HG03457 (cell line): ENCODE data around the gene PPARA.

Source experiments
- ATAC-seq: cut with Tn5 transposase; IDR thresholded peaks from one replicate; pipeline ENCODE4 v1.9.1; 2021; ENCODE audit warnings: moderate number of reproducible peaks; ENCODE audit not compliant: unreplicated experiment

The PPARA gene

GRCh38 chr22:46142548-46143490 lies 7.5 kb upstream of the PPARA start:
- no peak for ATAC-seq

DNA sequence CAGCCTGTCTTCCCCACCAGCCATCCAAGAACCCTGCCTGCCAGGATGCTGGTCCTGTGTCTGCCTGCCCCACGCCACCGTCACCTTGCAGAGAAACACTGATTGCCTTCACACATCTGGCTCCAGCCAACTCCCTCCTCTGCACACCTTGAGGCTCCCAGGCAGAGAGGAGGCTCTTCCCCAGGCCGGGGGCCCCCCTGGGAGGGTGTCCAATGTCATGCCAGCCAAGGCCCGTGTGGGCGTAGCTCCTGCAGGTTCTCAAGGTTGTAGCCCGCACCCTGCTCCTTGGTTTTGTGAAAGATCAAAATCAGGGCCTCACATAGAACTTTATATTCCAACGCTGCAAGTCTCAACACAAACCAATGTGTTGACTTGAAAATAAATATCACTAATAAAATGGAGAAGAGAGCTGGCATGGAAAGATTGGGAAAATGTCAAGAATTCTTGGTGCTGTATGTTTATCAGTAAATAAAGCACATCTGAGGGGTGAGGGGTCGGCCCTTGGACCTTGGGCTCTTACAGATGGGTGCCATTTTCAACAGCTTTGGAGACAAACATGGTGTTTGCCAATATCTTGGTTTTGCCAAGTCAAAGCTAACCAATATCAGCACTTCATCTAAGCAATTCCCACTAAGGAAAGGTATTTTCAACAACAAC lies 6.7 kb upstream of the PPARA start:
- no peak for ATAC-seq

- ATAC-seq = no peak
Observed at GRCh38 chr22:46145361-46145851, 4.9 kb upstream of the PPARA start.

GRCh38 chr22:46145896-46146295 lies 4.4 kb upstream of the PPARA start:
- ATAC-seq = no peak

DNA sequence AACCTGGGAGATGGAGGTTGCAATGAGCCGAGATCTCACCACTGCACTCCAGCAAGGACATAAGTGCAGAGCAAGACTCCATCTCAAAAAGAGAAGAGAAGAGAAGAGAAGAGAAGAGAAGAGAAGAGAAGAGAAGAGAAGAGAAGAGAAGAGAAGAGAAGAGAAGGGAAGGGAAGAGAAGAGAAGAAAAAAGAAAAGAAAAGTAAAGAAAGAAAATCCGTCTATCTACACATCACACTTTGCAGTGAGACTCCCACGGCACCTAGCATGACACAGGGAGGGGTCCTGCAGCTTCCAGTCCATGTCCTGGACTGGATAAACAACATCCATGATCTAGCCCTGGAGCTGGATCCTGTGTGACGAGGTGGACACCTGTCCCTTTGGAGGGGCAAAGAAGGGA lies 4.0 kb upstream of the PPARA start:
- ATAC-seq = no peak

- ATAC-seq = no peak
Observed at GRCh38 chr22:46147061-46147460, 3.3 kb upstream of the PPARA start.

DNA sequence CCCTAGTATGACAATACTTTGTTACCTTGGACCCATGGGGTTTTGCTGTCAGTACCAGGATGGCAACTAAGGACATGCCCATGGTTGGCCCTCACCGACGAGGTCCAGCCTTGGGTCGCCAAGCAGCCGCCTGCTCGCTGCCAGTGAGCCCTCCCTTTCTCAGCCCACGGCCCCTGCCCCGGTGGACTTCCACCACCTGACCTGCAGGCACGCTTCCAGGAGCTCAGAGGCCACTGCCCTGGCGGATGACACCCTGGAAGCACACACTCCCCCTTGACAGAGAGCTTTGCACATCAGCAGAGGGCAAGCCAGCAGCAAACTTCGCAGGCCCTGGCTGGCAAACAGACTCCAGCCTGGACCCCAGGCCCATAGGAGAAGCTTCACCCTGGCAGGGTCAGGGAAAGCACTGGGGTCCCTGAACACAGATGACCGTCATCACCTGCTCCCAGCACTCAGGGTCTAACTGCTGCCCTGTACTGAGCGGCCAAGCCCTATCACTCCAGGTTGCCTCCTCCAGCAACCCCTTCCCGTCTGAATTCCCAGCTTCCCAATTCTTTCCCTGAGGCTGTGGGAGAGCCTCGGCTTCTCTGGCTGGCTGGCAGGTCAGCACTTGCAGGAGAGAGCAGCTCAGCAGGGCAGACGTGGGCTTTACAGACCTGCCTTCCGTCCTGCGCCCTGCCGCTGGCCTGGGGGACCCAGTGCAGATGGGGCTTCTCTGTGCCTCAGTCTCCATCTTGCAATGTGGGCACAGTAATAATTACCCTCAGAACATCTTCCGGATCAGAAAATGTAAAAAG lies 2.7 kb upstream of the PPARA start:
- ATAC-seq = no peak

DNA sequence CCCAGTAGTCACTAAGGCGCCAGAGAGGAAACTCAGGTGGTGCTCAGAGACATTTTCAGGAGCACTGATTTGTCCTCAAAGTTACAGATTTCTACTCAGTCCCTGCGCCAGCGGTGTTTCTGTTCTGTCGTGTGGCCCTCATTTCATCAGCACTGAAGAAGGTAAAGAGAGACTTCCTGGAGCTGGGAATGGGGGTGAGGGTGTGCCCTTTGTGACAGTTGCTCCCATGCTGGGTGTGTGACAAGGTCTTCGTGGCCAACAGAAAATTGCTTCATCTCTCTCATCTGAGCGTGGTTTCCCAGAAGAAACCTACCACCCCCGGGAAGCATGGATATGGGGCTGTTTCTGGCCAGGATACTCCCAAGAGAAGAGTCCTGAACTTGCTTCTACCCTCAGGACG lies 2.0 kb upstream of the PPARA start:
- ATAC-seq = no peak

- no peak for ATAC-seq
Observed at GRCh38 chr22:46148816-46149511, 1.4 kb upstream of the PPARA start.

- peak; percentile 4 for ATAC-seq
Observed at GRCh38 chr22:46149512-46150033, 753 bp upstream of the PPARA start.

DNA sequence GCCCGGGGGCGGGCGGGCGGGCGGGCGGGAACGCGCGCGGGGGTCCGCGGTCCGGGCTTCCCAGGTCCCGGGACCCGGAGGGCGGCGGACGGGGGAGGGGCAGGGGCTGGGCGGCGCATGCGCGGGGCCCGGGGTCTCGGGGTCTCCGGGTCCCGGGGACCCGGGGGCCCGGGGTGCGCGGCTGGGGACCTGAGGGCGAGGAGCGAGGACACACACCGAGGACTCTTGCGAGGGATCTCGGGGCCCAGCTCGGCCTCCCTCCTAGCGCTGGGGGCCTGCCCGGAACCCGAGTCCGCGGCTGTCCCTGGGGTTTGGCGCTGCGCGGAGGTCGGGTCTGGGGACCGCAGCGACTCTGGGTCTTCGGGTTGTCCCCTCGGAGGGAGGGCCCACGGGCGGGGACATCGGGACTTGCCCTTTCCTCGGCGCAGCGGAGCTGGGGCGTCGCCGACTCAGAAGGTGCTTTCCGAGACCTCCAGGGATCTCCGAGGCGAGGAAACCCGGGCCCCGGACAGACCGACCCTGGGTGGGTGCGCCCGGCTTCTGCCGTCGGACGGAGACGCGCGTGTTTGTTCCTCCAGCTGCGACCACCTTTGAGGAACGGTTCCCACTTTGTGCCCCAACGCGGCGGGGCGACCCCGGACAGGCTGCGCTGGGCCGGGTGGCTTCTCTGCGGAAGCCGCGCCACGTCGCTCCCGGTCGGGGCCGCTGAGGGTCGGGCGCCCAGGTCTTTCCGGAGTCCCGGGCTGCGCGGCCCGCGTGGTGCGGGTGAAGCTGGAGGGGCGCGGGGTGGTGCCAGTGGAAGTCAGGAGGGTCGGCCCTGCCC lies 540 bp downstream of the PPARA start:
- peak; percentile 13 for ATAC-seq

DNA sequence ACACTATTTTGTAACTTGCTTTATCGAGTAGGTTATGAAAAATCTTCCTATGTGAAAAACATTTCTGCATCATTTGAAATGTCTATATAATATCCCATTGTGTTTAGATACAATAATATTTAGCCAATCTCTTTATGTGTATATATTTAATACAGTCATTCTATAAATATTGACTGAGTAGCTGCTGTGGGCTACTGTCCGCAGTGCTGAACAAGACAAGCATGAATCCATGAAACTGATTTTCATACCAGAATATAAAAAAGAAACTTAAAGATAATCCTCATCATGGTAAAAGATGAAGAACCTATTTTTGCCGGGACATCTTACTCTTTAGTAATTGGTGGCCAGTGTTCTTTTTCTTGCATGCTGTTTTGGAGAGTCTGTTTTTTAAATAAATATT lies 3.6 kb downstream of the PPARA start:
- no peak for ATAC-seq

- ATAC-seq = no peak
Observed at GRCh38 chr22:46156031-46156430, 5.7 kb downstream of the PPARA start.

GRCh38 chr22:46158283-46158682 lies 8.0 kb downstream of the PPARA start:
- ATAC-seq = no peak

GRCh38 chr22:46159212-46159611 lies 8.9 kb downstream of the PPARA start:
- no peak for ATAC-seq

- ATAC-seq = no peak
Observed at GRCh38 chr22:46159777-46160176, 9.5 kb downstream of the PPARA start.

DNA sequence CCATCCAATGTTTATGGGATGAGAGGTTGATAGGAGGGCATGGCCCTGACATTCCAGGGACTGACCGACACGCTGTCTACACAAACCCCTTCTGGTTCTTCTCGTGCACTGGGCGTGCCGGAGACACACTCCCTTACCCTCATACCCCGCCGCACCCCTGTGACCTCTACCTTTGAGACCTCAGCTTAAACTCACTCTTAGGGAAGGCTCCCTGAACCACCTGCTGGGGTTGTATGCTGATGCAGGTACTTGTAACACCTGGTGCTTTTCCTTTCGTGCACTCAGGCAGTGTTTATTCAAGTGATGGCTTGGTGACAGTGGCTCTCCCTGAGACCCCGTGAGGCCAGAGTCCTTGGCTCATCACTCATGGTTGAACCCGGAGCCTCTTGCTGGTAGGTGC lies 12.0 kb downstream of the PPARA start:
- ATAC-seq = no peak

GRCh38 chr22:46162771-46163556 lies 12.6 kb downstream of the PPARA start:
- ATAC-seq = no peak

GRCh38 chr22:46163557-46163888 lies 13.2 kb downstream of the PPARA start:
- no peak for ATAC-seq
